GM03348 (cell line): Measurements from ENCODE around the gene VPS37C.
"Not testable (repeated sequence)": the region's sequence is repeated elsewhere in the genome, so short reads cannot be mapped to it uniquely, and the experiment has no call there.

ENCODE experiments used
- DNase-seq: peaks from one replicate; pipeline ENCODE4 v3.0.0; 2012; ENCODE audit warnings: low spot score

VPS37C gene

DNA sequence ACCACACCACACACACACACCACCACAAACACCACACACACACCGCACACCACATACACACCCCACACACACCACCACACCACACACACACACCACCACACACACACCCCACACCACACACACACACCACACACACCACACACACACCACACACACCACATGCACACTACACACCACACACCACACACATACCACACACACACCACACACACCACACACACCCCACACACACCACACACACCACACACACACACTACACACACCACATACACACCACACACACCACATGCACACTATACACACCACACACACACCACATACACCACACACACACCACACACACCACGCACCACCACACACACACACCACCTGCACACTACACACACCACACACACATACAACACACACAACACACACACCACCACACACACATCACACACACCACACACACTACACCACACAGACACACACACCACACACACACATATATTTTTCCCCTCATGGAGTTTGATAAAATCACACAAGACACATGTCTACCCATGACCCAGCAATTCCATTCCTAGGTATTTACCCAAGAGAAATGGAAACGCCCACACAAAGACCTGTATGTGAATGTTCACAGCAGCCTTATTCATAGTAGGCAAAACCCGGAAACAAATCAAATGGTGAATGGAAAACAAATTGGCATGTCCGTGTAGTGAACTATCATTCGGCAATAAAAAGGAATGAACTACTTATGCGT is 44.6 kb downstream of the VPS37C start:
- no peak for DNase-seq

DNA sequence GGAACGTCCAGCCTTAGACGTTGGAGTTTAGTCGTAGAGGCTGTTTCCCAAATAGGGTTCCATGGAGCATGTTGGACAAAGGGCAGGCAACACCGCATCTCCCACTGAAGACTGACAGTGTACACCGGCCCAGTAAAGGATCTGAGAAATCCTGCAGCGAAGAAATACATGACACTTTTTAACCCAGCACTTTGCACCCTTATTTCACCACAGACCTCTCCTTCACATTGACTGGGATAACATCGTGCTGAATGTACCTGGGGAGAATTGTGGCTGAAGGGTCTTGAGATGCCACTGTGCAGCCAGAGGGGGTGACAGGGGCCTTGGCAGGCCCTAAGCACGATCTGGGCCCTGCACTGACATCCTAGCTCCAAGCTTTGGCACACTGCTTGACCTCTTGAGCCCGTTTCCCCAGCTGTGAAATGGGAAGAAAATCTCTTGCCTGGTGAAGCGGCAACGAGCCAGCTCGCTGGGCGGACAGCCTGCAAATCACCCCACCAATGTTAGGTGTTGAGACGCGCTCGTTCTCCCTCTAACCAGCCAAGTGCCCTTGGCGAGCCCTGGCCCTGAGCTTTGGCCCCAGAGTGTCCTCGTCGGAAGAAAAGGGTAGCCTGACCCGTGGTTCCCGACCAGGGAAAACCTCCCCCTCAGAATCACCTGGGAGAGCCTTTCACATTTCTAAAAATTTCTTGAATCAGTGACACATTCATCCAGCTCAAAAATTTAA is 45.6 kb downstream of the VPS37C start:
- no peak for DNase-seq

DNA sequence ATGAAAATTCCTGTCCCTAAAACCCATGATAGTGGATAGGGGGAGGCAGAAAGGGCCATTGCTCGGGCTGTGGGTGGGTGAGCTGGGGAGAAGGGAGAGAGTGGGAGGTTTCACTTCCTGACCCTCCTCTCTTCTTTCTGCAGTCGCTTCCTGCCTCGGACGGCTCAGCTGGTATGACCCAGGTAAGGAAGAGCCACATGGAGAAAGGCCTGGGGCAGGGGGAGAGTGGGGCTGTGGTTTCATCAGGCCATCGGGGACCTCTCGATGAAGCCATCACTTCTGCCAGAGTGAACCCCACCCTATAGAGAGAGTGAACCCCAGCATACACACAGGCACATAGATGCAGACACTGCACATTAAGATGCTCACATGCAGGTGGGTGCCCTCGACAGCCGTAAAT is 46.3 kb downstream of the VPS37C start:
- no peak for DNase-seq

DNA sequence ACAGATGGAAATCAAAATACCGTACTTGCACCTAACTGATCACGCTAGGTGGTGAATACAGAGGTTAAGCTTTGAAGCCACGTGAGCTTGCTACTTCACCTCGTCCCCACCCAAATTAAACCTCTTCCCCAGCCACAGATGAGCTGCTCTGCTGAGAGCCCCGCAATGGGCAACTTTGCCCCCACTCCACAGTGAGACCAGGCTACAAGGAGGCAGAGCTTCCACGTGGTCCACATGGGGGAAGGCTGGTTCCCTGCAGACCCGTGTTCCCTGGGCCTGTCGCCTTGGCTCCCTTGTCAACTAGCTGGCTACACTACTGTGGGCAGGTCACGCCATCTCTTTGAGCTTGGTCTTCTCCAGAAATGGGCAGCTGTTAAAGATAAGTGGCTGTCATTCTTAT is 48.0 kb downstream of the VPS37C start:
- DNase-seq = no peak

DNA sequence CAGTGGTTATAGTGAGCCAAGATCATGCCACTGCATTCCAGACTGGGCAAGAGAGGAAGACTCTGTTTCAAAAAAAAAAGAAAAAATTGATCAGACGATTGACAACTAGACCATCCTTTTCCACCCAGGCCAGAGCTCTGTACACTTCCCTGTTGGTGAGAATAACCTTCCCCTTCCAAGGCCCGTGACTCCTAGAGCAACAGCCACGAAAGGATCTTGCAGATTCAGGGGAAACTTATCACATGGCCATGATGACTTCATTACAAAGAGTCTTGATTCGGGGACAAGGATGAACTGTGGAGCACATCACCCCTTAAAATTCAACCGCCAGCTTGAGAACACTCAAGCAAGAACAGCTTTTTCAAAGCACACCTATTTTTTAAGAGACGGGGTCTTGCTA is 48.7 kb downstream of the VPS37C start:
- no peak for DNase-seq

DNA sequence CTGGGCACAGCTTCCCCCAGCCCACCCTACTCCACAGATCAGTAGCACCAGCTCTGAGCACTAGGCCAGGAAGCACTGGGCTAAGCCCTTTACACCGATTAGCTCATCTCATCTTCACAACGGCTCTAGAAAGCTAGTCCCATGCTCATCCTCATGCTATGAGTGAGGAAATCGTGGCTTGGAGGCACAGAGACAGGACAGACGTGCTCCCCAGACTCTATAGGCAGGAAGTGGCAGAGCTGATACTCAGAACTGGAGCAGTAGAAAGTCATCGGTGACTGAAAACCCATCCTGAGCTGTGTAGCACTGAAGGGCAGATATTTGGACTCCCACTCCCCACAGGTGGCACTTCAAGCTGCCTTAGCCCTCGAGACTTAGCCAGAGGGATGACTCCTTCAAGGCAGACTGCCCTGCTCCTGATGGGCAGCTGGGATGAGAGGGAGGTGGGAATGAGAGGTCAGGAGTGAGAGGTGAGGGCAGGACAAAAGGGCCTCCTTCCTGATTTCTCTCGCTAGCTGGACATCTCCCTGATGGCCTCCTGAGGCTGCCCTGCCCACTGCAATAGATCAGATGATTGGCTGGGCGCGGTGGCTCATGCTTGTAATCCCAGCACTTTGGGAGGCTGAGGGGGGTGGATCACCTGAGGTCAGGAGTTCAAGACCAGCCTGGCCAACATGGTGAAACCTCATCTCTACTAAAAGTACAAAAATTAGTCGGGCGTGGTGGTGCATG is 49.3 kb downstream of the VPS37C start:
- DNase-seq = no peak

DNA sequence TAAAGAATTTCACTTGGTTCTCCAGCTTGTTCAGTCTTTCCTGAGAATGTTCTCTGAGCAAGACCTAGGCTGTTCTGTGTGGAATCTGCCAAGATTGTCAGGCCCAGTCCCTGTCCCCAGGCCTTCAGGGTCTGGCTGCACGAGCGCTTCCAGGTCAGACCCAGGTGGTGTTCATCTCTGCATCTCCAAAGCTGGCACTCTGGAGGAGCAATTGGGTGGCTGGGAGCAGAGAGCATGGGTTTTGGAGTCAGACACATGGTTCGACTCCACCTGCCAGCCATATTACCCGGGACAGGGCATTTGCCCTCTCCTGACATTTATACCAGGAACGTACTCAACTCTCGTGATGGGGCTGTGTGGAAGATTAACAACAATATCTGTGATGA is 50.2 kb downstream of the VPS37C start:
- DNase-seq = no peak

DNA sequence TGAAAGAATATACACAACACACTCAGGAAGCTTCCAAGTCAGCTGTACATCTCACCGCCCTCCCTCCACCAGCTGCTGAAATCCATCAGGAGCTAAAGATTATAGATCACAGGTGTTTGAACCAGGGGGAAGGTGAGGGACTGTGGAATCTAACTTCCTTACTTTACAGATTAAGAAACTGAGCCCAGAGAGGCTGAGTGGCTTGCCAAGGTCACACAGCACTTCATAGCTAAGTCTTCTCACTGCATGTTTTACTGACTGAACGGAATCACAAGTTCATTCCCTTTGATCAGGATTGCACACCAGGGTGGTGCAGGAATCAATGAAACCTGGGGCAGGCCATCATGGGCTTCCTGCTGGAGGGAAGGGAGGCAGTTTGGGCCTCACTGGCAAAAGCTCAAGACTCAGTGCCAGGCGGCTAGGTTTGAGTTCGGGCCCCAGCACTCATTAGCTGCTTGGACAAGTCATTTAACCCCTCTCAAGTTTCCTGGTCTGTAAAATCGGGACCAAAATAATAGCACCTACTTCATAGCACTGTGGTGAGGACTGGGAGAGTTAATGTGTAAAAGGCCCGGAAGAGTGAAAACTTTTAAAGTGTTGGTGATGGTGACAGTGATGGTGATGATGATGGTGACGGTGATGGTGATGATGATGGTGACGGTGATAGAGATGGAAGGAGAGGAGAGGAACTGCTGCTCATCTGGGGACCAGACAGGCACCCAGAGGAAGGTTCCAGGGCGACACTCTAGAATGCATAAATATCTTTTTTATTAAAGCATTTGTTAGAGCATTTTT is 50.8 kb downstream of the VPS37C start:
- no peak for DNase-seq

DNA sequence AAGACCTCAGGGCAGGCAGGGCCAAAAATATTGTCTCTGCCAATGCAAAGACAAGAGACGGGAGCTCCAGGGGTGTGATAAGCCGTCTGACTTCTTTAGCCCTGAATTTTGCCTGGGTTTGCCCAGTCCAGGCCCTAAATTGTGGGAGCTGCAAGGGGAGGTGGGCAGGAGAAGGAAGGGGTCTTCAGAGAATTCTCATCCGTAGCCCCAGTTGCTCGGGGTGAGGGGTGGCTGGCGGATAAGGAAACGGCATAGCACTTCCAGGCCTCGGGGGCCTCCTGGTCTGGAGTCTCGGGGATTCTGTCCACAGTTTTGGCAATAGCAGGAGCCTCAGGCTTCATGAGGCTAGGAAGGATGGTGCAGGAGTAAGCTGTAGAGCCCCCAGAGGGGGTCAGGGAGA is 51.6 kb downstream of the VPS37C start:
- DNase-seq = no peak

DNA sequence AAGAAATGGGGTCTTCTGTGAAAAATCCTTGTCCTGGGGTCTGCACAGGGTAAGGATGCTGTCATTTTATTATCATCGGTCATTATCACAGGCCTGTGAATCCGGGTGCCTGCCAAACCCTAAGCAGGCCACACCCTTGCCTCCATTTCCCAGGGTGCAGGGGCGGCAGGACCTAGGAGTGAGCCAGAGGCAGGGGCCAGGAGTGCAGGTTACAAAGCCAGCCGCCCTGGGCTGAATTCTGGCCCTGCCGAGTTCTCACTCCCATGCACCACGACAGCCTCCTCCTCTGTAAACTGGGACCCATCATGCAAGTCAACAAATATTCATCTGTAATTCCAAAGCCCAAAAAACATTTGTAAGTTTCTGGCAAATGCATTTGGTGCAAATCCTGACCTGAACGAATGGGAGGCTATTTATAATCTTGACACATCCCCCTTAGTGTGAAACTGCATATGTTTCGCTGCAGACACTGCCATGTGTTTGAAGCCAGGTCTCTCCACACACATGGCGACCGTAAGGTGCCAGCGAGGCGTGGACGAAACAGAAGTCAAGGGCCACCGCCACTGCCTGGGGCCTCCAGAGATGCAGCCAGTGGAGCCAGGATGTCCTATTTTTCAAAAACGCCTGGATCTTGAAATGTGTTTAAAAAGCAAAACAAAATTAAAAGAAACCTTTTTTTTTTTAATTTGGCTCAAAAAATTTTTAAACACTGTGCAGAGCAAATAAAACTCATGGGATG is 52.2 kb downstream of the VPS37C start:
- DNase-seq = no peak

DNA sequence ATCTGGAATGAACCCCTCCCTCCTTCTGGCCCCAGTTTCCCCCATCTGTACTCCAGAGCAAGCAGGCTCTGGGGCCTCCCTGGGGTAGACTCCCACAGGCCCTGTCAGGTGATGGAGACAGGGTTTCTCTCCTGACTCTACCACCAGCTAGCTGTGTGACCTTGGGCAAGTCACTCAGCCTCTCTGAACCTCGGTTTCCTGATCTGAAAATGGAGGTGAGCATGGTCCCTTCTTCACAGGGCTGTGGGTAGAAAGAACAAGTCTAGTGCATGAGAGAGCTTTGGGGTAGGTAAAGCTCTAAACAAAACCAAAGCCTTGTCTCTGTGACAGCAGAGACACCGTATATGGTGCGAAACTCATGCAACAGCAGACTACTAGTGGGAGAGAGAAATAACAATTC is 53.3 kb downstream of the VPS37C start:
- DNase-seq = no peak

DNA sequence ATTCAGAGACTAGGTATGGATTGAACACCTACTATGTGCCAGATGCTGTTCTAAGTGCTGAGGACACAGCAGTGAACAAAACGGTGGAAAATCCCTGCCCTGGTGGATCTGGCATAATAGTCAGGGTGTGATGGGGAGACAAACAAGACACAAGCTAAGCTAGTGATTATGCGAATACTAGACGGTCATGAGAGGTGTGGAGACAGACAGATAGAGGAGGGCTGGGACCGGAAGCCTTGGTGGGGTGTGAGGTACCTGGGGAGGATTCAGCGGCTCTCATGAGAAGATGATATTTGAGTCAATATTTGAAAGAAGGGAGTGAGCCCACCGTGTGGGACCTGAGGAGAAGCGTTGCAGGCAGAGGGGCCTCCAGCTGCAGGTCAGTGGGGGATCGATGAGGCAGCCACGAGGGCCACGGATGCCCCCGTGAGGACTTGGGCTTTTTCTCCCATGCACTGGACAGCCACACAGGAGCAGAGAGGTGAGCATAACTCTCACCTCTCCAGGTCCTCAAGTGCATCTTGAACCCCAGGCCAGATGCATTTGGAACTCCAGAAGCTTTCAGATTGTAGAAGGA is 54.2 kb downstream of the VPS37C start:
- no peak for DNase-seq

DNA sequence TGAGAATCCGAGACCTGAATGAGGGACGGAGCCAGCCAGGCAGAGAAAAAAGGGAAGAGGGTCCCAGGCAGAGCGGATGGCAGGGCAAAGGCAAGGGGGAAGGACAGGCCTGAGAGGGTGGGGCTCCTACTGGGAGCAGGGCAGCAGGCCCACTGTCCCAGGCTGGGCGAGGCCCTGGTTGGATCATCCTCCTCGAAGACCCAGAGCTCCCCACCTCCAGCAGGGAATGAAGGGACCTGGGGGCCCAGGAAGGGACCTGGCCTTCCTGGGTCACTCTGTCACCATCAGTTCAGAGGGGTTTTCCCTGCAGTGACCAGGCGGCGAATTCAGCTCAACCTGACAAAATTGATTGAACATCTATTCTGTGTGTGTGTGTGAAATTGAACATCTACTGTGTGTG is 54.9 kb downstream of the VPS37C start:
- no peak for DNase-seq

DNA sequence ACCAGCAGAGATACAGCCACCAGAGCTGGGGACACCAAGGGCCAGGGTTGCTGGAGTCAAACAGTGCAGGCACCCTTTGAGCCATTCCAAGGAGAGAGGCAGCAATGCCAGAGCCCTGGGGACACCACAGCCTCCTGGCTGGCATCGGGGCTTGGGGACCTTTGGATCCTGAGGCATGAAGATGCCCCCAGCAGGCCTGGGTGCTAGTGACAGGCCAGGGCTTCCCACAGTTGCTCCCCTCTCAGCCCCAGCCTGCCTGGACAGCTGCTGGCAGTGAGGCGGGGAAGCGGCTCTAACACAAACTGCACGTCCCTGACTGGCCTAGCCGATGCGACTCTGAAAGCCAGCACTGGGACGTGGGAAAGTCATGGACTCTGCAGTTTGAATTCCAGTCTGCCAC is 56.3 kb downstream of the VPS37C start:
- no peak for DNase-seq

DNA sequence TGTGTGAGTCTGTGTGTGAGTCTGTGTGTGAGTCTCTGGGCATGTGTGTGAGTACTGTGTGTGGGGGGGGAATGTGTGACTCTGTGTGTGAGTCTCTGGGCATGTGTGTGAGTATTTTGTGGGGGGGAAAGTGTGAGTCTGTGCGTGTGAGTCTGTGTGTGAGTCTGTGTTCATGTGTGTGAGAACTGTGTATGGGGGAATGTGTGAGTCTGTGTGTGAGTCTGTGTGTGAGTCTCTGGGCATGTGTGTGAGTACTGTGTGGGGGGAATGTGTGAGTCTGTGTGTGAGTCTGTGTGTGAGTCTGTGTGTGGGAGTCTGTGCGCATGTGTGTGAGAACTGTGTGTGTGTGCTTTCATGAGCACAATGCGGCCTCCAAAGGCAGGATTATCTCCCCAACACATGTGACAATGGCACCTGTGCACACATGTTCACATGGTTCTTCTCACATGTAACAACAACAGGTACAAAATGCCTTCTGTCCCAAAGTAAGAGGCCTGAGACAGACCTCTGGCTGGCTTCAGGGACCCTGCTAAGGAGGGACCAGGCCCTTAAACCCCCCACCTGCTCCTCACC is 57.3 kb downstream of the VPS37C start:
- no peak for DNase-seq

DNA sequence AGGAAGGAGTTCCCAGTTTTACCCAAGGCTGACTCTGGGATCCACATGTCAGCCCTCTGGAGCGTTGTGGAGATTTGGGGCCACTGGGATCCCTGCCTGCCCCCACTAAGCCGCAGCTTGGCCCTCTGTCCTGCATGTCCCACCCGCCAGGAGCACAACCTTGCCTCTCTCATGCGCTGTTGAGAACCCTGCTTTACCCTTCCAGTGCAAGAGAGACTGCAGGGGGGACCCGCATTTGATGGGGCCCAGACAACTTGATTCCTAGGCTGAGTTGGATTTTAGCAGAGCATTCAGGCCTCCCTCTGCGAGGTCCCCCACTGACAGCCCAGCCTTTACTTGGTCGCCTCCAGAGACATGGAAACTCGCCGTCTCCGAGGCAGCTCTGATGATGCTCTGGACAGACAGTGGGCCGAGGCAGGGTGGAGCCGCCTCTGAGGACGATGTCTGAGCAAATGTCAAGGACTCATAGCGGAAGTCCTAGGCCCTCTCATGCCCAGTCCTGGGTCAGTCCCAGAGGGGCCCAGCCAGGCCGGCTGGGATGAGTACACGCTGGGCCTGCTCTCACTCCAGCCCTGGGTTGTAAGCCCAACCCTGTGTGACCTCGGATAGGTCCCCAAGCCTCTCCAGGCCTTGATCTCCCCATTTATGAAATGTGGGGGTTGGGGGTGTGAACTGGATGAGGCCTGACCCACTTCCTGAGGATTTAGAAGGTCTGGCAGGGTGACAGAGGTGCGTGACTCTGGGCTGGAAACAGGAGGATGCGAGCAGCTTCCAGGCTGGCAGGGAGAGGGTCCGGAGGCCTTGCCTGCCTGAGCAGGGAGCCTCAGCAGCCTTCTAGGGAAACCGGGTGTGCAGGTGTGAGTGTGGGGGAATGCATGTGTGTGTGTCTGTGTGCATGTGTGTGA is 58.3 kb downstream of the VPS37C start:
- DNase-seq = no peak

DNA sequence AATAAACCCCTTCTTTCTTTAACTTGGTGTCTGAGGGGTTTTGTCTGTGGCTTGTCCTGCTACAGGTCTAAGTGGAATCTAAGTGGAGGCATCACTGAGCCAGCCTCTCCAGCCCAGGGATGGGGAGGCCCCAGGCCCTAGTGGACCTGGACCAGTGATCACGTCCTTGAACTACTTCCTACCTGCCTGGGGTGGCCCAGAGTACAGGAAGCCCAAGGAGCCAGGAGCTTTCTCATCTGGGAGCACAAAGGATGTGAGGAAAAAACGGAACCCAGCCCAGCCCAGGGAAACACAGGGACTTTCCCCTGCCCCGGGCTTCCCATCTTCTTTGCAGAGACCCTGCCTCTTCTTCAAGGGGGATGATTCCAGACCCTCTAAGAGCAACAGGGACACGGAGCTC is 62.4 kb downstream of the VPS37C start:
- DNase-seq = no peak

DNA sequence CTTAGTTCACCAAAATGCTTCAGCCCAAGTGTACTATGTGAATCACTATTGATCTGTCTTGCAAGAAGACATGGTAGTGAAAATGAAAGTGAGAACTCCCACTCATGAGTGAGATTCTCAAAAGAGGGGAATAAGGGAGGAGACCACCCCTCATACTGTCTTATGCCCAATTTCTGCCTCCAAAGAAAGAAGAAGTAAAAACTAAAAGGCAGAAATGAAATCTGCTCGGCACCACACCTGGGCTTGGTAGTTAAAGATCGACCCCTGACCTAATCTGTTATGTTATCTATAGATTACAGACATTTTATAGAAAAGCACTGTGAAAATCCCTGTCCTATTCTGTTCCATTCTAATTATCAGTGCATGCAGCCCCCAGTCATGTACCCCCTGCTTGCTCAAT is 63.0 kb downstream of the VPS37C start:
- not testable (repeated sequence) for DNase-seq

DNA sequence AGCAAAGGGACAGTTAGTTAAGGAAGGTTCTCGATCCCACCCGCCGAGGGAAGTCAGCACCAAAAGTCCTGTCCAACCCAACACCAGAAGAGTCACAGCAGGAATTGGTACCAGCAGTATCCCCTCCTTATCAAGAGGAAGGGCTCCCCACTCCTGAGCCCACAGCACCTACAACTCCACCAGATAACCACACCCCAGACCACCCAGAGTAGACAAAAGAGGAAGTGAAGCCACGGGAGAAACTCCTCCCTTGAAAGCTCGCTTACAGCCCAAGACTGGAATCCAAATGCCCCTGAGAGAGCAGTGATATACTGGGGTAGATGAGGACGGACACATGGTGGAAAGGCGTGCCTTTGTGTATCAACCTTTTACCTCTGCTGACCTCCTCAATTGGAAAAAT is 66.2 kb downstream of the VPS37C start:
- DNase-seq = no peak

DNA sequence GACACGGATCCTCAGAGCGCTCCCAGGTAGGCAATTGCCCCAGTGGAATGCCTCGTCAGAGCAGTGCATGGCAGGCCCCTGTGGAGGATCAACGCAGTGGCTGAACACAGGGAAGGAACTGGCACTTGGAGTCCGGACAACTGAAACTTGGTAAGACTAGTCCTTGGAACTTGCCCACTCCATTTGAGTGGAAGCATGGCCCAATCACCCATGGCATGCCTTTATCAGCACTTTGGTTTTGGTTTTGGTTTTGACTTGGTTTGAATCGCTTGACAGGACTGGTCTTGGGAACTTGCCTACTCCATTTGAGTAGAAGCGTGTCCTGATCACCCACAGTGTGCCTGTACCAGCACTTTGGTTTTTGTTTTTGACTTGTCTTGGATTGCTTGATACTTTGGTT is 67.1 kb downstream of the VPS37C start:
- DNase-seq = not testable (repeated sequence)
